ENCODE measurements around the gene EIF4EBP3.
A peak's percentile ranks its signal among the peaks of the same experiment; 100 is the strongest.

The EIF4EBP3 gene

GRCh38 chr5:140557136-140557805, 9.8 kb downstream of the EIF4EBP3 start, which contains the start of gene SRA1:
Gene SRA1 (minus strand): TSS chr5:140557473. CDS start chr5:140557452, 21 bp downstream.
- DNase-seq, result peak; percentile 91 to 94

- no peak for DNase-seq
Measured at GRCh38 chr5:140557965-140558364, 10.5 kb downstream of the EIF4EBP3 start.

- no peak for DNase-seq
Measured at GRCh38 chr5:140558542-140558941, 11.1 kb downstream of the EIF4EBP3 start.

- no peak for DNase-seq
Measured at GRCh38 chr5:140560227-140560626, 12.8 kb downstream of the EIF4EBP3 start.

GRCh38 chr5:140561753-140562523, 14.5 kb downstream of the EIF4EBP3 start:
- no peak for DNase-seq

- no peak for DNase-seq
Measured at GRCh38 chr5:140563596-140563995, 16.1 kb downstream of the EIF4EBP3 start.

- peak; percentile 95 to 96 for DNase-seq
Measured at GRCh38 chr5:140564196-140565023, 16.9 kb downstream of the EIF4EBP3 start, which contains the start of the genes APBB3 and SLC35A4. Gene APBB3 (minus strand): TSS chr5:140564598. CDS start chr5:140564245, 353 bp downstream. Gene SLC35A4 (plus strand): TSS chr5:140564828. CDS start chr5:140567170, 2,342 bp downstream.

GRCh38 chr5:140565024-140565779, 17.7 kb downstream of the EIF4EBP3 start:
- no peak for DNase-seq

- DNase-seq, result no peak
Measured at GRCh38 chr5:140565780-140566095, 18.3 kb downstream of the EIF4EBP3 start.

- DNase-seq, result no peak
Measured at GRCh38 chr5:140566665-140567064, 19.2 kb downstream of the EIF4EBP3 start.

GRCh38 chr5:140567136-140567818, 19.8 kb downstream of the EIF4EBP3 start:
- no peak for DNase-seq

GRCh38 chr5:140567871-140568270, 20.4 kb downstream of the EIF4EBP3 start:
- no peak for DNase-seq

GRCh38 chr5:140568443-140569063, 21.1 kb downstream of the EIF4EBP3 start:
- no peak for DNase-seq

- DNase-seq, result no peak
Measured at GRCh38 chr5:140569197-140569596, 21.7 kb downstream of the EIF4EBP3 start.

GRCh38 chr5:140570058-140570457, 22.6 kb downstream of the EIF4EBP3 start:
- DNase-seq, result no peak

- DNase-seq, result no peak
Measured at GRCh38 chr5:140570488-140570887, 23.0 kb downstream of the EIF4EBP3 start.

GRCh38 chr5:140571105-140571504, 23.6 kb downstream of the EIF4EBP3 start:
- DNase-seq, result no peak

- DNase-seq, result no peak
Measured at GRCh38 chr5:140573683-140574082, 26.2 kb downstream of the EIF4EBP3 start.

GRCh38 chr5:140574165-140574564, 26.7 kb downstream of the EIF4EBP3 start:
- no peak for DNase-seq

- no peak for DNase-seq
Measured at GRCh38 chr5:140575309-140575708, 27.8 kb downstream of the EIF4EBP3 start.

GRCh38 chr5:140576776-140577201, 29.3 kb downstream of the EIF4EBP3 start:
- DNase-seq, result no peak

Data from activated CD4-positive, alpha-beta T cell treated with anti-CD3 and anti-CD28 coated beads, Interleukin-2, amount 50 U/mL, for 48 hours (primary cell).